ENCODE measurements around the gene EOGT.

The EOGT gene

GRCh38 chr3:69008980-69009379 is 4.5 kb downstream of the EOGT start:
- no peak for DNase-seq (ENCODE audit: low spot score)

DNA sequence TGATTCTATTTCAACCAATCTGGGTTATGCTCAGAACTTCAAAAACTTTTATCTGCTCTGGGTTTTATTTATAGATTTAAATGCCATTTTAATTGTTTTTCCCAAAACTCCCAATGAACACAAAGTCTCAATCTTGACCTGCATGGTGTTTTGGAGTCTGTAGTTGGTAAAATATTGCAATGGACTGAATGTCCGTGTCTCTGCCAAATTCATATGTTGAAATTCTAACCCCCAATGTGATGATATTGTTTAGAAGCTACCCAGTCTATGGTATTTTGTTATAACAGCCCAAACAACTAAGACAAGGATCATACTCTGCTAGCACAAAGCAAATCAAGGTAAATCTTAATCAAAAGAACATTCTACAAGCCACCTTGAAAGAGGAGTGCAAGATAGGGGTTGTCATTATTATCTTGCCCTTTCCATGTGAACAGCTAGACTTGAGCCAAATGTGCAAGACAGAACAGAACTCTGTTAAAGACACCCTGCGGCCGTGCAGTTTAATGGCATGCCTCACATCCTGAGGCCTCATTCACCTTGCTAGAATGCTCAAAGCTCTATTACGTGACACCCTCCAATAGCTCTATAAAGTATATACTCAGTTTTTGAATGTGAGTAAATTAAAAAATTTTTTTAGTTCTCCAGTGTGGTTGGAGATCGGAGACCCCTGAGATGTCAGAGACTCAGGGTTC is 7.5 kb downstream of the EOGT start:
- no peak for DNase-seq (ENCODE audit: low spot score)

DNA sequence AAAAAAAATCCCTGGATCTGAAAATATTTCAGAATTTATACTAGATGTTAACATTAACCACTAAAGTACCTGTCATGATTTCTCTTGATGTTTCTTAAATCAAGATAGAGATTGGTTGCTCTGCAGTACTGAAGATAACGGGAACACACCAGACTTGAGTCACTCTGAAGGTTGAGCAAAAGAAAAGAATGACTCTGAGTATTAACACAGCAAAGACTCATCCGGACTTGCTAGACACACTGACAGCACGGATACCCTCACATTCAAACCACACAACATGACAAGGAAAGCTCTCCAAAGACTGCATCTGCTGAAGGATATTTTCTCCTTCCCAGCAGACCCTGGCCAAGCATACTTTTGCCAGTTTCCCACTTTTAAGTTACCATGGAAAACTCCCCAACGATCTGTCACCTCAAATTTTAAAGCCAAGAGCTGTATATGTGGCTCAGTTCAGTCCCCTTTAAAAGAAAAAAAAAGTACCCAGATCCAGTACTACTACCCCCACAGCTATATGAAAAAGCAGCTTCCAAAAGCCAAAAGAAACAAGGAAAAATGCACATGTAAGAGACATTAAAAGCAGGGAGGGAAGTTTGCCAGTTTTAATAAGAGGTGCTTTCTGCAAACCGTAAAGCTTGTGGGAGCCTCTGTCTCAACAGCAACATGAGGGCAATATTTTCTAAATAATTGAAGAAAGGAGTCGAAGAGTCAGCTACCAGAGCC is 8.3 kb downstream of the EOGT start:
- DNase-seq (ENCODE audit: low spot score): no peak

DNA sequence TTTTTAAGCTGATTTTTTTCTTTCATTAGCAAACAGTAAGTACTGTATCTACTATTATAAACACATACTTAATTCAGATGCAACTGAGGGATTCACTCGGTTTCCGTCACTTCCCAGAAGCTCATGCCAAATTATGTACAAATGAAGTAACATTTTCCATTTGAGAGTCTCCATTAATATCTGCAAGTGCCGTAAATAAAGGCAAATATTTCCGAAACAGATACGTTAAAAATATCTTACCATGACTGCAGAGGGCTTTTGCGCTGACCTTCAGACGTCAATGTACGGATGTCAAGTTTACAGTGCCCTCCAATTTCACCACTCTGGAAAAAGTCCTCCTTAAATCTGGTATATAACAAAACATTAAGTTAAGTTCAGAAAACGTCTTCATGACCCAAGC is 9.3 kb downstream of the EOGT start:
- no peak for DNase-seq (ENCODE audit: low spot score)

GRCh38 chr3:68999605-69000004 is 13.9 kb downstream of the EOGT start:
- DNase-seq (ENCODE audit: low spot score): no peak

DNA sequence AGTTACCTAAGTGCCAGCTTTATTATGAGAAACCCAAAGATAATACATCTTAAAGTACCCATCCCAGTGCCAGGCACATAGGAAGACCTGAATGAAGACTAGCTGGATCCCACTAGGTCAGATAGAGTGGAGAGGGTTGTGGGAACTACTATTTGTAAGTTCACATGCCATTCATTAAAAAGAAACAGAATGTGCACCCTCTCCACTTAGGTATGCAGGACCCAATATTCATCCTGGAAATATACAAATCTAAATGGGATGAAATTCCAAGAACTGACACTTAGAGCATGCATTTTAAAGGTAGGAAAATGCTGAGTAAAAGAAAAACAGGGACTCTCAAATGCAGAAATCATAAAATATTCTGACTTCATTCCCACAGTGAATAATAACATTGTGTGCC is 14.3 kb downstream of the EOGT start:
- DNase-seq (ENCODE audit: low spot score): no peak

GRCh38 chr3:68997887-68998286 is 15.6 kb downstream of the EOGT start:
- DNase-seq (ENCODE audit: low spot score): no peak

- no peak for DNase-seq (ENCODE audit: low spot score)
Observed at GRCh38 chr3:68996356-68996995, 17.0 kb downstream of the EOGT start.

DNA sequence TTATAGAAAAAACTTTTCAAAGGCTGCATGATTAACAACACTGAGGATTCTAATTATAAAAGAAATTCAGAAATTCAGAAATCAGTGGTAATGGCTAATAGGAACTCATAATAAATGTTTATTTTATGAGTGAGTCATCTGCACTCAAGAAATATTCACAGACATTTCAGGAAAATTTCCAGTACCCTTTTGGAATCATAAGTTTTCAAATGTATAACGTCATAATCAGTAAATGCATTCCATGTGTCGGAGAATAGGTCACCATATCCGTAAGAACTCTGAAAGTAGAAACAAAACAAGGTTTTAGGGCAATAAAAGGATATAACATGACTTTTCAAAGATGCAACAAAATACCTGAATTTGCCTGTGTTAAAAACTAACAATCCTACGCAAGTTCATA is 24.7 kb downstream of the EOGT start:
- DNase-seq (ENCODE audit: low spot score): no peak

DNA sequence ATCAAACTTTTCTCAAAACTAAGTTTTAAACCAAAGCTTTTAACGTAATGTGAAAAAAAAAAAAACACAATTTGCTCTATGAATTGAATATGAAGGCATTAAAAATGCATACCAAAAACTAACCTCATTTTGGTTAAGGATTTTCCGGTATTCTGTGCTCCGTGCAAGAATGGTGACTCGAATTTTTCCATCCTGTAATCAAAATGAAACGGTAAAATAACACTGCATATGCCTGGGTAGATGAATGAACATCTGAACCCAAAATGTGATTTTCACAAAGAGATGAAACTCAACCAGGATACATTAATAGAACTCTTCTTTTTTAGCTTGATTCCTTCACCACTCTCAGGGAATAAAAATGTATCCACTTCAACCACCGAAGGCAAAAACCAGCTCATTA is 26.2 kb downstream of the EOGT start:
- DNase-seq (ENCODE audit: low spot score): no peak

DNA sequence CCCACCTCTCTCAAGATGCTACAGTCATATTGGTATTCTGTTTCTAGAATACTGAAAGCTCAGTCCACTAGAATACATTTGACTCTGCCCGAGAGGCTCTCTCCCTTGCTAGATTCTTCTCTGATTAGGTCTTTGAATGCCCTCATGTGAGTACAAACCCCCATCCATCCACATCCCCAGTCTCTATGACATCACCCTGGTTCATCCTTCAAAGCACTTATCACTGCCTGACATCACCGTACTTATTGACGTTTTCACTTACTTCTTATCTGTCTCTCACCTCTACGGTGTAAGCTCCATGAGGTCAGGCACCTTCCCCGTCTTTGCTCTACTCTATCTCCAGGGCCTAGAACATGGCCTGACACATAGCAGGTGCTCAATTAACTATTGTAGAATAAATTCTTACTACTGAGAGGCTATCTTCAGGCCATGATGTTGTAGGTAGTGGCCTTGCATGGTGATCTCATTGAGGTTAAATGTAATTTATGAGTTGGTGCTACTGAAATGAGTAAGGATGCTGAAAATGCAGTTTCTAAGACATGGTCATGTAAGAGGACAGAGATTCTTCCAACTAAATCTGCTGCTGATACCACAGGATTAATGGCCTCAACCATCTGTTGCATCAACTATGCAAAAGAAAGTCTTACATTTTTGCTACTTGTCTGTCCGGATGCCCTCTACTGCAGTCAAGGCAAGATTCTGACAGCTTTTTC is 26.8 kb downstream of the EOGT start:
- DNase-seq (ENCODE audit: low spot score): no peak

- DNase-seq (ENCODE audit: low spot score): no peak
Observed at GRCh38 chr3:68985146-68985790, 28.2 kb downstream of the EOGT start.

DNA sequence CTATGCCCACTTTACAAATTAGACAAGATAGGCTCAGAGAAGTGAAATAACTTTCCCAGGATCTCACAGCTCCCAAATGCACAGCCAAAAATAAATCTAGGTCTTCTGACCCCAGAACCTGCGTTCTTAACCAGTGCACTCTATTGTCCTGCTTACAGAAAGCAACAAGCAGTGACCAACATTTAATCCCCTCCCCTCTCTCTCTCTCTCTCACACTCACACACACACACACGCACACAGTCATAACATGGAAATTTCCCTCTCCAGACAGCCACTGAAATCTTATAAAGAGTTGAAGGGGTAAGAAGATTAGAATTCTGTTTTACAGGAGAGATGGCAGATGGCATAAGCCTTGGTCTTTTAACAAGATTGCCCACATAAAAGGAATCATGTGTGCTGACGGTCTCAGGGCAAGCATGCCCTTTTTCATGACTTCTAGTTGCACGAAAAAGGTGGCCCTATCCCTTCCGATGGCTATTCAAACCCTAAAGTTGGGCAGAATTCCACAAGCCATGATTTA is 29.4 kb downstream of the EOGT start:
- DNase-seq (ENCODE audit: low spot score): no peak

GRCh38 chr3:68977486-68978167 is 35.9 kb downstream of the EOGT start:
- no peak for DNase-seq (ENCODE audit: low spot score)

DNA sequence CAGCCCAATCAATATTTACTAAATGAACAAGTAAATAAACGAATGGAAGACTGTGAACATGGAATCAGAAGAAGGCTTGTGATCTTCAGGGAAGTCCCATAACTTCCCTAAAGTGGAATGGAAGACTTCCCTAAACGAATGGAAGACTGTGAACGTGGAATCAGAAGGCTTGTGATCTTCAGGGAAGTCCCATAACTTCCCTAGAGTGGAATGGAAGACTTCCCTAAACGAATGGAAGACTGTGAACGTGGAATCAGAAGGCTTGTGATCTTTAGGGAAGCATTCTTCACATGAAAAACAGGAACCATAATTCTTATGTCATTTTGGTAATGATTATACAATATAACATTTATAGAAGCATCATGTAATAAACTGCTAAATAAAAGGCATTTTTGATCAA is 38.8 kb downstream of the EOGT start:
- no peak for DNase-seq (ENCODE audit: low spot score)

DNA sequence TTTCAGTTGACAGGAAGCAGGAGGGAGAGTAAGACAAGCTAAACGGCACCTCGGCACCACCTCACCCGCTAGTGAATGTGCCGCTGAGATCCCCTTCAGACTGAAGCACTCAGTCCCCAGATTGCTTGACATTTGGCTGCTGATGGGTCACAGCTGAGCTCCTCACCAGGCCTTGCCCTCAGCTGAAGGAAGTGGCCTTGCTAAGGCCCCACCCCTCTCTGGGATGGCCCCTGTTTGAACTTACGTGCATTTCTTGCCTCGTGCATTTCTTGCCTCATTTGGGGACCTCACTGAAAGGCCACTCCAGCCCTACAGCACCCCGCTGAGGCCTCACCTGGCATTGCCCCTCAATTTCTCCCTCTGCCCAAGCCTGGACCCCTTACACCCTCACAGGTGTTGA is 39.8 kb downstream of the EOGT start:
- DNase-seq (ENCODE audit: low spot score): no peak

DNA sequence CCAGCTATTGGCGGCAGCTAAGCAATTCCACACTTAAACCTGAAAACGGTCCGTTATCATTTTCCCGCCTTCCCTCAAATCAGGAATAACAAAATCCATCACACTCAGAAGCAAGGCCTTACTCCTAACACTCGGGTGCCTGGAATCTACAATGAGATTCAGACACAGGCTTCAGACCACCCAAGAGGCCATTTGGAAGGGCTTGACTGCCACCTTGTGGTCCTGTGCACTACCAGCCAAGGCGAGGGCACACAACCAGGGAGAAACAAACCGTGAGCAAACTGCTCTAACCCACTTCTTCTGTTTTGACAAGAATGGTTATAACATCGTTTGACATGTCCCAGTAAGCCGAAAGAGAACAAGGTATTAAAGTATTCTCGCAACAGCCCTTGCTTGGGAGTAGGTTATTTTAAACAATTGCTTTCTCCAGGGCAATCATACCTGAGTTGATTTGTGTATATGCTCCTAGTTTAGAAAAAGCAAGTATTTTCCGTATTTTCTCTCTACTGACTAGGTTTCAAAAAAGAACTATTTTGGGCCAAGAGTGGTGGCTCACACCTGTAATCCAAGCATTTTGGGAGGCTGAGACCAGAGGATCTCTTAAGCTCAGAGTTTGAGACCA is 41.0 kb downstream of the EOGT start:
- DNase-seq (ENCODE audit: low spot score): peak; percentile 4

DNA sequence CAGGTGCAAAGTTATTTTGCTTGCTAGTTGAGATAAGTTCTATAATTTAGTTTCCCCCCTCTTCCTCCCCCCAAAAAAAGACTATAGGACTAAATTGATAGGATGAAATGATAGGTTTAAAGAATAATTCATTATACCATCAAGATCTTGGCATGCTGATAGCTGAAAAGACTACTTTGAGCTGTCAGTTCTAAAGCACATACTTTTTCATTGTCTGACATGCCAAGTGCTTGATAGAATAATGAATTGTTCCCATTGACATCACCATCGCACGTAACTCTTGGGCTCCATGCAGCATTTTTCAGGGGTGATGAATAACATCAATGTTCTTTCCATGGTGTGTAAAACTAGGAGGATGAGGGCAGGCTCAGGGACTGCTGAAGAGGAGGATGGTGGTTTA is 48.8 kb downstream of the EOGT start:
- no peak for DNase-seq (ENCODE audit: low spot score)

- DNase-seq (ENCODE audit: low spot score): no peak
Observed at GRCh38 chr3:68963891-68964290, 49.6 kb downstream of the EOGT start.

DNA sequence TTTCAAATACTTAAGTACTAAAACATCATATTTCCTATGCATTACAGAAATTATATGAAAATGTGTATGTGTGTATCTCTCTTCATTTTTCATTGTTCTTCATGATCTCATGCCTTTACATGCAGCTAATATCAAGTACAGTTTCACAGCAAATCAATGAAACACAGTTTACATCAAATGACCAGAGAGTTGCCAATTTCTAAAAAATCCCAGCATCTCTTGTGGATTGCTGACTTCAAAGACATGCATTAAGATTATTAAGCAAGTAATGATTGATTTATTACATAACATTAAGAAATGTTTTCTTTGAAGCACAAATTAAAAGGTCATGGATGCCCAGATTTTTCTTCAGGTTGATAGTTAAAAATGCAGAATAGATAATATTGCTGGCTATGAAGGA is 50.1 kb downstream of the EOGT start:
- no peak for DNase-seq (ENCODE audit: low spot score)

DNA sequence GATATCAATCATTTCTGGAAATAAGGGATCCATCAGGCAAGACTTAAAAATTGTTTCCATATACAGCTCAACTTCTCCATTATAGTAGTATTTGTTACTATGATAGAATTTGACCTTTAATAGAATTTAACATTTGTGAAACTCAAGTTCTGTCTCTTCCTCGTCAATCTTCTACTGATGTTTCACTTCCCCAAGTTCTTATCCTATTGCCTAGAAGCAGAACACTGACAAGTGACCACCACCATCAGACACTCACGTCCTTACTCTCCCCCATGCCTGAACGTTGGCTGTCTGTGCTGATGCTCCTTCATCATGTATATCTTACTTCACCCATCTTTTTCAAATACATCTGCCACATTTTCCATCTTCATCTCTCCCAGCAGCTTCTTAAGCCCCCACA is 54.6 kb downstream of the EOGT start:
- no peak for DNase-seq (ENCODE audit: low spot score)

All from HuH-7.5 (cell line).